HG03066 (cell line): ENCODE data around the gene KHK.
"Not testable (repeated sequence)": the region's sequence is repeated elsewhere in the genome, so short reads cannot be mapped to it uniquely, and the experiment has no call there.

Experiments used
- ATAC-seq: cut with Tn5 transposase; IDR thresholded peaks from one replicate; pipeline ENCODE4 v1.9.1; 2021; ENCODE audit warnings: low read depth; ENCODE audit not compliant: unreplicated experiment

KHK gene

DNA sequence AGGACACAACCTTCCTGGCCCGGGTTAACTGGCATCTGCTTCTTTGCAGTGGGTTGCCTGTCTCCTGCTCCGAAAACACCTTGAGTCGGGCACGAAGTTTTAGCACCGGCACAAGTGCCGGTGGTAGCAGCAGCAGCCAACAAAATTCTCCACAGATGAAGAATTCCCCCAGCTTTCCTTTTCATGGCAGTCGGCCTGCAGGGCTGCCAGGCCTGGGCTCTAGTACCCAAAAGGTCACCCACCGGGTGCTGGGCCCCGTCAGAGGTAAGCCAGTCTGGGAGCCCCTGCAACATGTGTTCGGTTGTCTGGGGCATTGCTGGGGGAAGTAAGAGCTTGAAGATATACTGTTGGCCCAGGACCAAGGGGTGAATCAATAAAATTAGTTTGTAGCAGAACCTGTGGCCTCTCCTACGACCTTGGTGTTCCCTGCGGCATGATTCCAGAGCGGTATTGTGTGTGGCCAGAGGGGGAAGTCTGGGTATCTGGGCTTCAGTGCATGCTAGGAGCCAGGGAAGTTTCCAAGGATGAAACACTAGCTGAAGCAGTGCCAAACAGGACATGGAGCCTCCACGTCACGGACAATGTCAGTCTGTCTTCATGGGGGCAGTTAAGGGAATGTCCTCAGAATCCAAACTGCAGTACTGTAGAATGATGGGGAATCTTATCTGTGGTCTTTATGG lies 27.3 kb upstream of the KHK start:
- no peak for ATAC-seq

DNA sequence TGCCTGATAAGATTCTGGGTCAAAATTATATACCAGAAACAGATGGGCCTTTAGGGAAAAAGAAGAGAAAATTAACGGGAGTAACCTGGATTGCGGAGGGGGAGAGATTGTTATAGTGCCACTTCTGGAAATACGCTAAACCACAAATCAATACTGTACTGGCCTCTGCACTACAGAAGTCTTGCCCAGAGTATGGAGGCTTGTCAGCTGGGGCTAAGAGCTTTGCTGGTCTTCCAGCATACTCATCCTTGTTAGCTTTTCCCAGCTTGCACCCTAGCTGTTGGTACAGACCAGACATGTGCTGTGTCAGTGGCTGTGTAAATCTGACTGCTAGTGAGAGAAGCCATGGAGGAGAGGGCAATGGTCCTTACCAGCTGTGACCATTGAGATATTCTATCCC lies 26.2 kb upstream of the KHK start:
- no peak for ATAC-seq

DNA sequence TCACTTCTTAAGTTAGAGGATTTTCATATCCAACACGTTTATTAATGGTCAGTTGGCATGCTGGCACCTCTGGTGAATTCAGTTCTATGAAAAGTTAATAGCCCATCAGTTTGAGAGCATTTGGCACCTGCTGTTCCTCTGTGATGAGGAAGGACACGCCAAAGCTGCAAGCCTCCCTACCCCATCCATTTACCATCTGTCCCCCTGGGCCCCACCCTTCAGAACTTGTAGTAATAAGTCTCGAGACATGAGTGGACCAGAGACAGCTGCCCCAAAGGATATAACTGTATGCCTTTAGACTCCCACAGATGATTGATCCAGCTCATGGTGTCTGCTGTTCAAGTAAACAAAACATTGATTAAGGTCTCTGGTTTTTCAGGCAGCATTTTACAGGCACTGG lies 21.4 kb upstream of the KHK start:
- no peak for ATAC-seq

DNA sequence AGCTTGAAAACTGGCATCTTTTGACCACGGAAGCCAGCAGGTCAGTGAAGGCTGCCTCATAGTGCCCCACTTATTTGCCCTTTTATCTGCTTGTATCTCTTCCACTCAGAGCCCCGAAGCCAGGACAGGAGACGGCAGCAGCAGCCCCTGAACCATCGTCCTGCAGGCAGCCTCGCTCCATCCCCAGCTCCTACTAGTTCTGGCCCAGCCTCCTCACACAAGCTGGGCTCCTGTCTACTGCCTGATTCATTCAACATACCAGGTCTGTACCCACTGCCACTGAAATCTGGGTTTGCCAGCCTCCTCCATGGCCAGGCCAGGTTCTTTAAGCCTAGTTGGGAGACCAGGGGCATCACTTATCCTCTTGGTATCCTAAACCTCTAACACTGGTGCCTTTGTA lies 19.2 kb upstream of the KHK start:
- no peak for ATAC-seq

DNA sequence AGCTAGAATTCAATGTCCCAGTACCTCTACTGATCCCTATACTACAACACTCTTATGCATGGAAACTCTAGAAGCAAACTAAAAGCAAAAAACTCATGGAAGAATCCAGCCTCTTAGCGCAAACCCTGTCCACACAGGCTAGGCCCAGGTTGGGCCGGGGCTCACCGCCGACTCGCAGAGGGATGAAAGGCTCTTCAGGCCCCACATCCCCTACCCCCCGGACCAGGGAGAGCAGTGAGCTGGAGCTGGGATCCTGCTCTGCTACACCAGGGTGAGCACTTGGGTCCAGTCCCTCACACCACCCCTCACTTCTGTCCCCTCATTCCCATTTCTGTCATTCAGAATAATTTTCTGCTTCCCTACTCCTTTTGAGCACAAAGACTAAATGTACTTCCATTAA lies 17.1 kb upstream of the KHK start:
- ATAC-seq: no peak

DNA sequence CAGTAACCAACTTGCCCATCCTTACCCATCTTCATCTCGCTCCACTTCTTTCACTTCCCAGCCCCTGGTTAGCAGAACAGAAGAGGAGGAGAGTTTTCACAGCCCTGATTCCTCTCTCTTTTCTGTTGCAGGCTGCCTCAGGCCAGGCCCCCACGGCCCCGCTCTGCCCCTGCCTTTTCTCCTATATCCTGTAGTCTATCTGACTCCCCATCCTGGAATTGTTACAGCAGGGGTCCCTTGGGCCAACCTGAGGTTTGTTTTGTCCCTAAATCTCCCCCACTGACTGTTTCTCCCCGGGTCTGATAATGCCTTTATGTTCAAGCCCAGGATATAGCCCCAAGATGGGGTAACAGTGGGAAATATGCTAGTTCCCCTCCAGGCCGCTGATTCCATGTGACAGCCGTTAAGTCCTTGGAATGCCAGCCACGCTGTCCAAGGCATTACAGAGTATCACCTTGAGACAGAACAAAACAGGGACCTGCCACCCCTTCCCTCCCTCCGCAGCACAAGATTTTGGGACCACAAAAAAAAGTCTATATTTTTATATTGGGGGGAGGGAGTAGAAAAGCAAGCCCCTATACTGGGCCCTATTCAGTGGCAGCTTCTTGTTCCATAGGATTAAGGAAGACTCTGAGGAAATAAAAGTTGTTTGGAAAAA lies 16.5 kb upstream of the KHK start:
- no peak for ATAC-seq

DNA sequence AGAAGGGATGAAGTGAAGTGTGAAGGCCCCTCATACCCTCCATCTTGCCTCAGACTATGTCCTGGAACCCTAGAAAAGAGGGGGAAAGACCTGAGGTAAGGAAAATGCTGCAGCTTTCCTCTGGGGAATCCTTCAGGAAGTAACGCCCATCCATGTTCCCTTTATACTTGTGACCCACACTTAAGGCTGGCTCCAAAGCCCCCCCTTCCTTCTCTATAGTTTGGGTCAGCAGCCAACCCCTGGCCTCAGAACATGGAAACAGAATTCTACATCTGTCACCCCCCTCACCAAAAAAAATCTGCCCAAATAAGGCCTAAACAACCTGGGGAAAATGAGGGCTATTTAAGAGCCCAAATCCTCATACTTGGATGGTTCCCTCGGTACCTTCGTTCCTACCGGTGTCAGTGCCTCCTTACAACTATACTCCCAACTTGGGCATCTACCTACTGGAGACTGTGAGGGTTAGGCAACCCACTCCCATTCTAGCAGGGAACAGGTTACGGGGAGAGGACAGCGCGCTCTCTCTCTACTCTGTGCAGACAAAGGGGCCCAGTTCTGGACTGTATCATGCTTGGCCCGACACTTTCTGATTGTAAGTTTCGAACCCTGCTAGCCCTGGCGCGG lies 15.8 kb upstream of the KHK start:
- no peak for ATAC-seq

DNA sequence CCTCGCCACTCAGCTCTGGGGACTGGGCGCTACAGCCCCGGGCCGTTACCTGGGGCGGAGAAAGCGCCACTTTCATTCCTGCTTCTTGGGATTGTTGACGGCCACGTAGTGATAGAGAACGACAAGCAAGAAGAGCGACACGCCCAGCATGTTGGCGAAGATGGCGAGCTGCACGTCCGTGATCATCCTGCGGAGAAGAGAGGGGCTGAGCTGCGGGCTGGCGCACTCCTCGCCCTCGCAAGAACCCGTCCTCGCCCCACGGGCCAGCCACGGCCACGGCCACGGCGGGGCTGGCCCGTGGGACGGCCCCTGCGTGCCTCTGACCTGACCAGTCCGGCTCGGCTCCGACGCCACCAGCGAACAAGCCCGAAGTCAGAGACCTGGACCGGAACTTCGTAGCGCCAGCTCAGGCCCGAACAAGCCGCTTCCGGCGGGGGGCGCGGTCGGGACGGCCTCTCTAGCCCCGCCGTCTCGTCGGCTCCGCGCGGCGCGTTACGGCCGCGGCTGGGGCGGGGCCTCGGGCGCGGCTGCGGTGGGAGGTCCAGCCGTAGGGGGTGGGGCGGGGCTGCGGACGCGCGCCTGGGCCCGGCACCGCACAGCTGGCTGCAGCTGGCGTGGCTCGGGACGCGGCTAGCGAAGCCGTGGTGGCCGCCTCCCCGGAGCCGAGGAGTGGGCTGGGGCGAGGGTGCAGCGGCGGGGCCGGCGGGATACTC lies 15.1 kb upstream of the KHK start, which contains the start of gene OST4:
Gene OST4, minus strand, starts transcription at position 378 of the 713 bp plus-strand sequence.
- peak; percentile 75 for ATAC-seq

DNA sequence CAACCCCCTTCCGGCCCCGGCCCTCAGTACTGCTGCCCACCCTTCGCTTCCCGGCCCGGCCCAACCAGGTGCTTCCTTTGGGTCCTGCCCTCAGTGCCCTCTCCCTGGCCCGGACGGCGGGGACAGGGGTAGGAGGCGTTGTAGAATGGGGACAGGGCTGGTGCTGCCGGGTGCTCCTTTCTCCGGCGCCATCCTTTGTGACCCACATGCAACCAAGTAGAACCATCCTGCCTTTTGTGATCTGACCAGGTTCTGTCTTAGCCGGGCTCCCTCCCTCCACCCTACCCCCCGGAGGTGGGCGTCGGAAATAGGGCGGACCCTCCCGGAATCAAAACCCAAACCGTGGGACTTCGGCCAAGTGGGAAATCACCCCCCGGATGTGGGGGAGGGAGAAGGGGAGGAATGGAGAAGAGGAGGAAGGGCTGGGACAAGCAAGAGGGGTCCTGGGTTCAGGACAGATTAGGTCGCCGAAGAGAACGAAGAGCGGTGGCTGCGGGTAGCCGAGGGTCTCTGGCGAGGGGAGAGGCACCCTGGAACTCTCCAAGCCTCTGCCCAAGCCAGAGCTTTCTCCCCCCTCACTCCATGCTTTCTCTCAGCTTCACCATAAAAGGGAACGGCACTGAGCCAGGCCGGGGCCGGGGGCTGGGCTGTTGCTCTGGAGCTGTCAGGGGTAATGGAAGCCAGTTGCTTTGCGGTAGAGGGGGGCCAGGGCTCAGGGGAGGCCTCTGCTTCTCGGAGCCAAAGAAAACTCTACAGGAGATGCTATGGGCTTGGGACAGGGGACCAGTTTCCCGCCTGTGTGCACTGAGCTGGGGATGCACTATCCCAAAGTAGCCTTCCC lies 14.4 kb upstream of the KHK start:
- ATAC-seq: peak; percentile 31

DNA sequence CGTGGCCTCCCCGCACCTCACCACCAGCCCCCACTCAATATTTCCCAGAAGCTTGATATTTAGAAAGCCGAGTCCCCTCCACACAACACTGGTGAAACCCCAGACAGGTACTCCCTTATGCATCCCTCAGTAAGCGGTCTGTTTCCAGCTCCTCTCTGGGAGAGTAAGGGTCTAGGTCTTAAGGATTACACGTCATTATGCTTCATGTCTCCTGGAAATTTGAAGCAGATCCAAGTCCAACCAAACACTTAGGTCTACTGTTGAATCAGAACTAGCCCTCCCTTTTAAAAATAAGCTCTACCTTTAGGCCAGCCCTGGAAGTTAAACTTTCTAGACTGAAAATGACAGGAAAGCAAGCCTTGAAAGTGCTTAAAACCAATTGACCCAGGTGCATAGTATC lies 13.7 kb upstream of the KHK start:
- ATAC-seq: no peak

DNA sequence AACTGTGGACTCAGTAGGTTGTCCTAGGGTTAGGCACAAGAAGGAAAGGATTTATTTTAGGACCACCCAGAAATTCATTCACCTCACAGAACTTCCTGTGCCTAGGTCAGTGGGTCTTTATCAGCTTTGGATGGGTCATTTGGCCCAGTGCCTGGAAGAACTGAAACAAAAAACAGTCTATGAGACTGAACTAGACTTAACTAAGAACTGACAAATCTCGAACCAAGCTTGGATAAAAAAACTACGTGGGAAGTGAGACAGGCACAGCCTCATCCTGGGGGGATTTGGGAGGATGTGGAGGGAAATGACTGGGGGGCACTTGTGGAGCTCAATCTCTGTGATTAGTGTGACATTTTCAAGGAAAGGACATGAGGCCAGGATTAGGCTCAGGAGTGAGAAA lies 12.8 kb upstream of the KHK start:
- no peak for ATAC-seq

DNA sequence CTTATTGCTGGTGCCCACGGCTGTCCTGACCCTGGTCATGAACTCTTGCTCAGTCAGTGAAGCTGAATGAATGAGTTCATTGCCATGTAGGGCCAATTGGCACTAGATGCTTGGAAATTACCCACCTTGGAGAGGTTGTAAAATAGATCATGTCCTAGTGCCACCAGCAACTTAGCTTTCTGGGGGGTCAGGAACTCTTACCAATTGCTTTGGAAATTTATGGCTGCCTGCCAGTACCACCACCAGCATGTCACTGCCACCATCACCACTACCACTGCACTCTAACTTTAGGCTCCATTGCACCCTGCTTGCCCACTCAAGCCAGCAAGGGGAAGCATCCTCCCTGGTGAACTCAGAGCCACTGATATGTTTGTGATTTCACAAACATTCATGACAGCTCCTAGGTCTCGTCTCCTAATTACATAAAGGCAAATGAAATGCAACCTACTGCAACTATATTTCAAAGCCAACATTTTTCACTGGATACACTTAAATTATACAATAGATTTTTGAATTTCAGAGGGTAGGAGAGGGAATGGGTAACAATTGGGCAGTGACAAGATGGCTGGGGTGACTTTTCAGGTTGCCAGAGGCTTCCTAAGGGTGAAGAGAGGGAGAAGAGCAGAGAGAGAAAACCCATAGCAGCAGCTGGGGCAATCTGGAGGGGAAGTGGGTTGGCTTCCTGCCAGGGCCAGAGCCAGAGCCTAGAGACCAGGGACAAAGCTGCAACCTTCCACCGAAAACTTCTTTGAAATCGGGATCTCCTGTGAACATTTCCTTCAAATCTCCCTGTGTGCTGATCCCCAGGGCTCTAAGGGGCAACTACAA lies 11.6 kb upstream of the KHK start:
- no peak for ATAC-seq

DNA sequence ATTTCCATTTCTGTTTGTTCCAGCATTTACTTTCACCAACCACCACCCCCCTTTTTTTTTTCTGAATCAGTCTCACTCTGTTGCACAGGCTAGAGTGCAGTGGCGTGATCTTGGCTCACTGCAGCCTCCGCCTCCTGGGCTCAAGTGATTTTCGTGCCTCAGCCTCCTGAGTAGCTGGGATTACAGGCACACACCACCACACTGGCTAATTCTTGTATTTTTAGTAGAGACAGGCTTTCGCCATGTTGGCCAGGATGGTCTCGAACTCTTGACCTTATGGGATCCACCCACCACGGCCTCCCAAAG lies 11.1 kb upstream of the KHK start:
- not testable (repeated sequence) for ATAC-seq

DNA sequence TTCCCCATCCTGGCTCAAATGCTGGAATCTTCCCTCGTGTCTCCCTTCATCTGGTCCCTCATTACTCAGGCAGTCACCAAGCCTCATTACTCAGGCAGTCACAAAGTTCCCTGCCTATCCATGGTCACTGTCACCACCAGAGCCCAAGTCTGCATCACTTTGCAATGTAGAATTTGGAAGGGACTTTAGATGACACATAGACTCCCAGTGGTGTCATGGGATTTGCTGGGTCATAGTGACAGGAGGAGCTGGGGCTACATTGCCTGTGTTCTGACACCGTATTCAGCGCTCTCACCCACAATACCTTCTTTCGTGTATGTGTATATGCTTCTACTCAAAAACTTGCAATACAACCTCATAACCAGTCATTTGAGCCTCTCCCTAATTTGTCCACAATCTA lies 10.2 kb upstream of the KHK start:
- no peak for ATAC-seq

DNA sequence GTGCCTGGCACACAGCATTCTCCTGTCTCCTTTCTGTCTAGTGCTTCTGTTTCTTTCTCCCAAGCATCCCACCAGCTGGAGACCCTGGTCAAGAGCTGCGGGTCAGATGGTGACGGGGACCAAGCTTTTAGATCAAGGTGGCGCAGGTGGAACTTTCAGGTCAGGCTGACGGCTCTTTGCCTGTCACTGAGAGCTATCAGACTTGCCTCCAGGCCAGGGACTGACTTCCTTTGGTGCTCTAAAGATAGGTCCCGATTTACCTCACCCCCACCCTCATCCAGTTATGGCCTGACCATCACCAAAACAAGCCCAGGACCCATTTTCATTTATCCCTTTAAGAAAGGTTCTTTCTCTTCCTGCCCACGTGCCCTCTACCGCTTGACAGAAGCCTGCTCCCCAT lies 9.3 kb upstream of the KHK start:
- ATAC-seq: no peak

DNA sequence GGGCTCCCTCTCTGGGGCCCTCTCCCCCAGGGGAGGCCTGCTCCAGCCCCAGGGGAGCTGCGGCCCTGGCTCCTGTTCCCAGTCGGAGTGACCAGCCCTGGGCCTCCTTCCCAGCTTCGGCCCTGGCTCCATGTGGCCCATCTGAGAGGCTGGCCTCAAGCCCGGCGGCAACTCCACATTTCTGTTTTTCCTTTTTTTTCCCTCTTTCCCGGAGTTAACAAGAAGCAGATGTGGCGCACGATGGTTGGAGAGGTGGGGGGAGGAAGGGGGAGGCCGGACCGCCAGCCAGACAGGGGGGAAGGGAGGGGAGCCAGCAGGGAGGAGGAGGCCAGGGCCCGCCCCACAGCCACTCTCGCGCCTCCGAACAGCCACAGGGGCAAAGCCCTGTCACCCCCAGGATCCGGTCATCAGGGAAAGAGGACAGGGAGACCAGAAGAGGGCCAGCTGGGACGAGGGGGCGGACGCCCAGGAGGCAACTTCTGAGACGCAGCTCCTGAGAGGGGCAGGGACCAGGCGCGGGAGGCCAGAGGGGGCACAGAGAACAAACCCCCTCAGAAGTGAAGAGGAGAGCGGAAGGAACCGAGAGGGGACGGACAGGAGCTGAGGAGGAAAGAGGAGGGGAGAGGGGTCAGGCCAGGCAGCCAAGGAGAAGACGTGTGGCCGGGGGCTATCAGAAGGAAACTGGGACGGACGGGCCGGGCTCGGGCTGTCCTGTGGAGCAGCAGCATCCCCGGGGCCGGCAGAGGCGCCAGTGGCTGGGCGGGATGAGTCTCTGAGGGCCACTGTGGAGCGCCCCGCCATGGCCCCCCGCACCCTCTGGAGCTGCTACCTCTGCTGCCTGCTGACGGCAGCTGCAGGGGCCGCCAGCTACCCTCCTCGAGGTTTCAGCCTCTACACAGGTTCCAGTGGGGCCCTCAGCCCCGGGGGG lies 8.0 kb upstream of the KHK start, which contains the start of gene EMILIN1:
Gene EMILIN1, plus strand, starts transcription at position 349 of the 928 bp plus-strand sequence. Its CDS starts 451 bp downstream, at position 800.
- ATAC-seq: no peak

DNA sequence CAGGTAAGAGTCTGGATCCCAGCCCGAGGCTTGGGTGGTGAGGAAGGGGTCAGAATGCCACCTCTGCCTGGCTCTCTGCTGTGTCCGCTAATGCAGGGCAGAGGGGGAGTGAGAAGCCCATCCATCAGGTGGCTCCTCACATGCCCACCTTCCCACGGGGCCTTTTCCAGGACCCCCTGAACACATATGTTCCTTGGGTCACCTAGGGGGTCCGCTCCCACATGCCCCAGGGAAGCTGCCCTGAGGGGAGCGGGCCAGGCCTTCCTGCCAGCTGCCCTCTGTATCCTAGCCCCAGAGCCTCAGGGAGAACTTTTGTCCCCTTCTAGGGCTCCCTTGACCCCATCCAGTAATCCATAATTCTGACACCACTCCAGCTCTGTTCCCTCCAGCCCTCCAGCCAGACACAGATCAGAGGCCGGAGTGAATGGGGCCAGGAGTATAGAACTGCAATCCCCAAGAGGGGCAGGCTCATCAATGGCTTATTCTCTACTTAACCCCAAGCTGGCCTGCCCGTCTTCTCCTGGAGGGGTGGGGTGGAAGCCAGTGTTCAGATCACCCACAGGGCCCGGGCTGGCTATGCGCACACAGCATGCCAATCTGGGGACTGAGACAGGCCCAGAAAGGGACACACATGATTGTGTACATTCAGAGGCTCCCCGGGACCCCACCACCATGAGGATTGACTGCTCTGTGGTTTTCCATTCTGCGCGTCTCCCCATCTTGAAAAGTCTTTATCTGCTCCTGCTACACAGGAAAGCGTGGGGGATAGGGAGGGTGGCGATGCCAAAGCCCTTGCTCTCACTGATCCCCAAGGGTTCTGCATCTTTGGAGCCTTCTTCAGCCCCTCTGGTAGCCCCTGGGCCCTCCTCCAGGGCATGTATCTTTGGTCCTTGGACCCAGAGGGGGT lies 7.1 kb upstream of the KHK start:
- ATAC-seq: no peak

DNA sequence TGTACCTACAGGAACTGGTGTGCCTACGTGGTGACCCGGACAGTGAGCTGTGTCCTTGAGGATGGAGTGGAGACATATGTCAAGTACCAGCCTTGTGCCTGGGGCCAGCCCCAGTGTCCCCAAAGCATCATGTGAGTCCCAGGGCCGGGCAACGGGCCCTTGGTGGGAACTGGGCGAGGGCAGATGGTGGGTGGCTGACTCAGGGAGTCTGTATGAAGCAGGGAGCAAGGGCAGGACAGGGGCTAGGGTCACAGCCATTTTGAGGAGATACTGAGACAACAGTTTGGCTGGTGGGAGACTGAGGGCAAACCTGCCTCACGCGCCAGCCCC lies 6.5 kb upstream of the KHK start:
- no peak for ATAC-seq
